Femur (tissue), 1 donor: ENCODE measurements around the gene CCDC12.
A peak's percentile ranks its signal among the peaks of the same experiment; 100 is the strongest.

ENCODE experiments used
- DNase-seq: peaks from one replicate; pipeline ENCODE4 v3.0.0-alpha.2; 2017

CCDC12 gene

GRCh38 chr3:46935168-46935858 lies 41.2 kb downstream of the CCDC12 start:
- DNase-seq, result peak; percentile 84

GRCh38 chr3:46934498-46935167 lies 41.9 kb downstream of the CCDC12 start:
- no peak for DNase-seq

- no peak for DNase-seq
Observed at GRCh38 chr3:46934072-46934471, 42.5 kb downstream of the CCDC12 start.

- no peak for DNase-seq
Observed at GRCh38 chr3:46933261-46933660, 43.3 kb downstream of the CCDC12 start.

- no peak for DNase-seq
Observed at GRCh38 chr3:46932455-46933225, 43.9 kb downstream of the CCDC12 start.

- DNase-seq, result no peak
Observed at GRCh38 chr3:46931631-46932331, 44.8 kb downstream of the CCDC12 start.

- DNase-seq, result no peak
Observed at GRCh38 chr3:46930945-46931403, 45.6 kb downstream of the CCDC12 start.

GRCh38 chr3:46930166-46930944 lies 46.2 kb downstream of the CCDC12 start:
- DNase-seq, result no peak

- DNase-seq, result no peak
Observed at GRCh38 chr3:46929324-46929723, 47.2 kb downstream of the CCDC12 start.

GRCh38 chr3:46928282-46928681 lies 48.3 kb downstream of the CCDC12 start:
- no peak for DNase-seq

- no peak for DNase-seq
Observed at GRCh38 chr3:46927718-46928073, 48.8 kb downstream of the CCDC12 start.

GRCh38 chr3:46926871-46927717 lies 49.5 kb downstream of the CCDC12 start:
- no peak for DNase-seq

GRCh38 chr3:46926447-46926846 lies 50.1 kb downstream of the CCDC12 start:
- DNase-seq, result no peak

- peak; percentile 78 for DNase-seq
Observed at GRCh38 chr3:46926039-46926438, 50.5 kb downstream of the CCDC12 start.

GRCh38 chr3:46925585-46925934 lies 51.0 kb downstream of the CCDC12 start:
- no peak for DNase-seq

GRCh38 chr3:46924921-46925584 lies 51.5 kb downstream of the CCDC12 start:
- no peak for DNase-seq

GRCh38 chr3:46923559-46924350 lies 52.8 kb downstream of the CCDC12 start:
- DNase-seq, result no peak

GRCh38 chr3:46922871-46923558 lies 53.5 kb downstream of the CCDC12 start:
- DNase-seq, result no peak

- no peak for DNase-seq
Observed at GRCh38 chr3:46922426-46922825, 54.1 kb downstream of the CCDC12 start.
